Thyroid gland (tissue), 4 donors: Measurements from ENCODE around the gene AP2M1. TPM values are rescaled to one million over a fixed set of nuclear protein-coding genes. Genes with fewer than 3 reads are reported as not detected.
A peak's percentile ranks its signal among the peaks of the same experiment; 100 is the strongest.
"Not testable (repeated sequence)": the region's sequence is repeated elsewhere in the genome, so short reads cannot be mapped to it uniquely, and the experiment has no call there.

Experiments used
- DNase-seq, 2 donors: peaks; one replicate each; pipeline ENCODE4 v3.0.0-alpha.2; 2019
- H3K27ac ChIP-seq, 3 donors: fragments of 200-600 bp; sonication (generic); 1 replicate in 2 of 3; 2 replicates in 1 of 3; pipeline ENCODE4 v1.5.1; 2016 to 2019; ENCODE audit warnings: mild to moderate bottlenecking in 1 of 3, moderate library complexity in 1 of 3
- H3K27me3 ChIP-seq: fragments of 200-600 bp; sonication (generic); one replicate; pipeline ENCODE4 v1.5.1; 2019
- H3K36me3 ChIP-seq, 2 donors: fragments of 200-600 bp; sonication (generic); one replicate each; pipeline ENCODE4 v1.5.1; 2016 to 2019
- H3K4me1 ChIP-seq, 2 donors: fragments of 200-600 bp; sonication (generic); one replicate each; pipeline ENCODE4 v1.5.1; 2017 to 2019
- H3K4me3 ChIP-seq, 3 donors: fragments of 200-600 bp; sonication (generic); replicated peaks in 1 of 3; 1 replicate in 2 of 3; 2 replicates in 1 of 3; pipeline ENCODE4 v1.5.1; 2016; ENCODE audit warnings: mild to moderate bottlenecking in 1 of 3
- H3K9me3 ChIP-seq: fragments of 200-600 bp; sonication (generic); one replicate; pipeline ENCODE4 v1.5.1; 2017
- CTCF ChIP-seq, 6 experiments: fragments of 200-600 bp in 3 of 6; fragments of 450-650 bp in 3 of 6; sonication (generic) in 3 of 6; IDR thresholded peaks; one replicate each; pipeline ENCODE4 v1.5.1; 2016 to 2019; ENCODE audit warnings: antibody characterized with exemption in 6 of 6, mild to moderate bottlenecking in 2 of 6, inconsistent platforms in 1 of 6, moderate library complexity in 1 of 6
- POLR2A ChIP-seq, 2 donors: fragments of 450-650 bp; IDR thresholded peaks; one replicate each; pipeline ENCODE4 v1.6.1; 2017; ENCODE audit warnings: antibody characterized with exemption in 2 of 2, mild to moderate bottlenecking in 2 of 2, moderate library complexity in 1 of 2
- WGBS, 2 donors: methylation state at CpG; one replicate each; pipeline ENCODE4 v1.1.5; 2017; 5-methylcytosine and 5-hydroxymethylcytosine counted together
- intact Hi-C: fragments of 100-400 bp; cut with DNase I; formaldehyde crosslinking; loops from one replicate; pipeline ENCODE4 v1.15.1; 2023
- total RNA-seq, 4 donors: library from RNA; depleted of rRNA; stranded (reverse); fragments of >200 nt; gene quantifications; one replicate each; pipeline ENCODE4 v1.2.3, GENCODE V29; 2016

AP2M1 gene
- total RNA-seq, 4 donors from 2014 or later, result 180 to 302 (median 212) TPM

DNA sequence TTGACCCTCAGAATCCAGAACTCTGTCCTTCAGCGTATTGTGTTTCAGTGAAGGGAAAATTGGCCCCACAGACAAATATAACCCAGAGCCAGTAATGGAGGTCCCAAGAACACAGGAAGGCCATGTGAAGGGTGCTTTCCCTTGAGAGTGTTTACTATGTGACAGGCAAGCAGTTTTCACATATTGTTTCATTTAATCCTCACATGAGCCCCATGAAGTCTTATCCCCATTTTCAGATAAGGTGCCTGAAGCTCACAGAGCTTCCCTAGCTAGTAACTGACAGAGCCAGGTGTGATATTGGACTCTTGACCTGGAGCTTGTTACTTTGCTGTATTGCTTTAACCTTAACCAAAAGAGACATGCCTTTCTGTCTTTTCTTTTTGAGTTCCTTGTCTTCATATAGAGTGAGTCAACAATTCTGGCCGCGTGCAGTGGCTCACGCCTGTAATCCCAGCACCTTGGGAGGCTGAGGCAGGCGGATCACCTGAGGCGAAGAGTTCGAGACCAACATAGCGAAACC, 28.8 kb upstream of the AP2M1 start:
- WGBS, 2 donors, result 92 to 93% methylated on average over 8 of the region's 8 CpGs
- Histone ChIP-seq H3K27me3 (no peaks in the 10 kb centered on the region), H3K36me3 (peaks cover 46 to 52% of the 10 kb centered on the region in 2 donors), H3K4me3 (no peak overlapping the region), H3K9me3 (no peaks in the 10 kb centered on the region), H3K4me1 (no peaks in the 10 kb centered on the region), H3K27ac (no peak overlapping the region)
- intact Hi-C loops, result loop anchor here (10.0 kb wide), 1 partner anchor 251 kb away; no protein-coding TSS in a partner anchor
- DNase-seq, result no peak
- TF ChIP-seq CTCF (IDR thresholded peaks at IDR 0.05), result no peak
- no peak for TF ChIP-seq POLR2A (IDR thresholded peaks at IDR 0.05)

DNA sequence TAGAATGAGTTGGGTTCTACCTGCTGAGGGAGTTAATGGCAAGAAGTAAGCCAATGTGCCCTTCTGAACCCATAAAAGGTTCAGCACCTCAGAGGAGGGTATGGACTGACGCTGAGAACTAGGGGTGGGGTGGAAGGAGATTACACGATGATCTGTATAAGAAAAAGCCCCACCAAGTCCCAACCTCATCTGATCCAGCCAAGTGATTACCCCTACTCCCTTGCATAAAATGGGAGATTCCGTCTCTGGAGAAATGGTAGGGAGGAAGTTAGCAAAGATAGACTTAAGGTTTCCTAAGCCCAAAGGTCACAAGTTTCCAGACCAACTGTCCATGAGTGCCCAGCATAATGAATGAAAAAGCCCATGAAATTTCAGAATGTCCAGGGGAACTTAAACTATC, 26.6 kb upstream of the AP2M1 start:
- H3K27me3 ChIP-seq, result no peaks in the 10 kb centered on the region
- H3K27ac ChIP-seq, result no peak overlapping the region
- 84 to 90% methylated on average over 3 of the region's 3 CpGs for WGBS, 2 donors
- intact Hi-C loops, result loop anchor here (10.0 kb wide), 1 partner anchor 253 kb away; no protein-coding TSS in a partner anchor
- H3K4me1 ChIP-seq, result no peaks in the 10 kb centered on the region
- H3K36me3 ChIP-seq, result peaks cover 25 to 31% of the 10 kb centered on the region in 2 donors
- DNase-seq, result no peak
- no peaks in the 10 kb centered on the region for H3K9me3 ChIP-seq
- TF ChIP-seq CTCF (IDR thresholded peaks at IDR 0.05) (no peak), POLR2A (IDR thresholded peaks at IDR 0.05) (no peak)
- H3K4me3 ChIP-seq, result no peak overlapping the region

GRCh38 chr3:184149123-184149522, 25.5 kb upstream of the AP2M1 start:
- H3K4me3 ChIP-seq, result no peak overlapping the region
- 89 to 95% methylated on average over 6 of the region's 6 CpGs for WGBS, 2 donors
- intact Hi-C loops, result loop anchor here (10.0 kb wide), 1 partner anchor 254 kb away; no protein-coding TSS in a partner anchor
- DNase-seq, result no peak
- H3K4me1 ChIP-seq, result no peaks in the 10 kb centered on the region
- H3K27me3 ChIP-seq, result no peaks in the 10 kb centered on the region
- TF ChIP-seq CTCF (IDR thresholded peaks at IDR 0.05) (no peak), POLR2A (IDR thresholded peaks at IDR 0.05) (no peak)
- no peaks in the 10 kb centered on the region for H3K9me3 ChIP-seq
- no peak overlapping the region for H3K27ac ChIP-seq
- peaks cover 15 to 20% of the 10 kb centered on the region in 2 donors for H3K36me3 ChIP-seq

DNA sequence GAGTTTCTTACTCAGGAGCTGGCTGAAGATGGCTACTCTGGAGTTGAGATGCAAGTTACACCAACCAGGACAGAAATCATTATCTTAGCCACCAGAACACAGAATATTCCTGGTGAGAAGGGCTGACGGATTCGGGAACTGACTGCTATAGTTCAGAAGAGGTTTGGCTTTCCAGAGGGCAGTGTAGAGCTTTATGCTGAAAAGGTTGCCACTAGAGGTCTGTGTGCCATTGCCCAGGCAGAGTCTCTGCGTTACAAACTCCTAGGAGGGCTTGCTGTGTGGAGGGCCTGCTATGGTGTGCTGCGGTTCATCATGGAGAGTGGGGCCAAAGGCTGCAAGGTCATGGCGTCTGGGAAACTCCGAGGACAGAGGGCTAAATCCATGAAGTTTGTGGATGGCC, 24.9 kb upstream of the AP2M1 start:
- H3K4me3 ChIP-seq, H3K27me3 ChIP-seq, H3K27ac ChIP-seq, H3K9me3 ChIP-seq, H3K4me1 ChIP-seq, DNase-seq: not testable (repeated sequence)
- H3K36me3 ChIP-seq, result peaks cover 8 to 14% of the 10 kb centered on the region in 2 donors
- intact Hi-C loops, result loop anchor here (10.0 kb wide), 2 partner anchors 135 to 255 kb away; partner anchors contain the start of gene ABCC5
- 74 to 75% methylated on average over 6 of the region's 6 CpGs for WGBS, 2 donors

DNA sequence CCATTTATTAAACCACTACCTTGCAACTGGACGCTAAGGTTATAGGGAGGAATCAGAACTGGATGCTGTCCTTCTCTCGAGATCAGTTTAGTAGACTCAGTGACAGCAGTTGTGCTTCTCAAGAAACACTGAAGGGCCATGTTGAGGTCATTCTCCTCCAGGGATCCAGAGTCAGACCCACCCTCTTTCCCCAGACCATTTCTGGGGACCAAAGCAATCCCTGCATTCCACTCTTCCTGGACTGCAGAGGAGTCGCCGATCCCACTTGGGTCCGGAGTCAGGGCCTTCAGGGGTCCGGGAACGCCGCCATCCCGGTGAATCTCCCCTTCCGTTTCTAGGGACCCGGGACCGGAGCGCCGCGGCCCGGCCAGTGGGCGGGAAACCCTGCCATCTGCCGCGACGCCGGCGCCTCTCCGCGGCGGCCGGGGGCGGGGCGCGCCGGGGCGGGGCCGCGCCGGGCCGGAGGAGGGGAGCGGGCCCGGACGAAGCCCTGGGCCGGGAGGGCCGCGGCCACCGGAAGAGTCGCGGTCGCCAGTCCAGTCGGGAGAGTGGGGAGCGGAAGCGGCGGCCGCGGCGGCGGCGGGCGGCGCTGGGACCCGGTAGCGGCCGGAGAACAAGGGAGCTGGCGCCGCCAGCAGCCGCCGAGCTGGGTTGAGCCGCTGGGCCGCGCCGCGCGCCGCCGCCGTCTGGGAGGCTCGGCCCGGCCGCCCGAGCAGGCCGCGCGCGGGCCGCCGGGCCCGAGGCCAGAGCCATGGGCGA, 19.6 kb upstream of the AP2M1 start, which contains the start of gene DVL3:
Gene DVL3, plus strand, starts transcription at position 493 of the 759 bp plus-strand sequence. Its CDS starts 259 bp downstream, at position 752.
- DNase-seq, result peak; percentile 73 to 75
- intact Hi-C loops, result loop anchor here (10.0 kb wide), 1 partner anchor 140 kb away; the partner anchor contains the start of gene ABCC5
- no peaks in the 10 kb centered on the region for H3K27me3 ChIP-seq
- H3K4me1 ChIP-seq, result peaks cover 20 to 30% of the 10 kb centered on the region in 2 donors
- TF ChIP-seq CTCF (IDR thresholded peaks at IDR 0.05) (no peak), POLR2A (IDR thresholded peaks at IDR 0.05) (peak in 1 of 2 donors; percentile 73)
- no peaks in the 10 kb centered on the region for H3K36me3 ChIP-seq
- peak within 1 kb of the TSS; percentile 78 to 89 (median 85) for H3K27ac ChIP-seq
- WGBS, 2 donors, result 1 to 15% methylated on average over 2 to 10 of the region's 84 CpGs
- peak within 1 kb of the TSS; percentile 90 to 98 (median 94) for H3K4me3 ChIP-seq
- no peaks in the 10 kb centered on the region for H3K9me3 ChIP-seq
